ENCODE data around the gene SLC6A6. TPM values are rescaled to one million over a fixed set of nuclear protein-coding genes. Genes with fewer than 3 reads are reported as not detected.

Gene SLC6A6
- total RNA-seq, 1 experiment from 2014 or later: 211 TPM

DNA sequence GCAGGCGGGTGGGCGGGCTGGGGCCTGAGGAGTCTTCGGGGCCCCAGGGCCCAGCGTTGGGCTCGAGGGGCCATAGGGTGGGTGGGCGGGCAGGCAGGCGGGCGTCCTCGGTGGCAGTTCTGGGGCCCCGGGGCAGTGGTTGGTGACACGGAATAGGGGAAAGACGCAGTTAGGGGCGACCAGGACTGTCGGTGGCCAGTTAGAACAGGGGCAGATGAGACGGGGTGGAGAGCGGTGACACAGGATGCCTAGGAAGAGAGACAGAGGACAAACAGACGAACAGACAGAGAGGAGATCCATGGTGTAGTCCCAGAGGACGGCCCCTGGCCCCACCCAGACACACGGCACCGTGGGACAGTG lies 101.3 kb downstream of the SLC6A6 start:
- no peak overlapping the region for H3K27ac Mint-ChIP-seq
- CTCF ChIA-PET: interaction anchor here (0.6 to 2.6 kb wide), 3 partner anchors 45 to 300 kb away, joined by 3 to 14 read pairs (median 13); no protein-coding TSS in a partner anchor
- no peak for ATAC-seq

GRCh38 chr3:14505001-14505802 lies 102.8 kb downstream of the SLC6A6 start:
- TF ChIP-seq FOXK1 (CRISPR knock-in tag; IDR thresholded peaks at IDR 0.05) (no peak), ESRRA (CRISPR knock-in tag; IDR thresholded peaks at IDR 0.05; ENCODE audit: borderline replicate concordance) (no peak)

More for the DNA sequence above, 101.3 kb downstream of the SLC6A6 start:
- H3K9me3 Mint-ChIP-seq: peaks cover 21% of the 10 kb centered on the region
- no peaks in the 10 kb centered on the region for H3K4me1 Mint-ChIP-seq
- TF ChIP-seq TEAD4 (CRISPR knock-in tag; IDR thresholded peaks at IDR 0.05) (no peak), E2F4 (CRISPR knock-in tag; IDR thresholded peaks at IDR 0.05; ENCODE audit: borderline replicate concordance, low read depth) (no peak), USF1 (CRISPR knock-in tag; IDR thresholded peaks at IDR 0.05) (no peak), NR1H2 (CRISPR knock-in tag; IDR thresholded peaks at IDR 0.05) (no peak), SMAD3 (CRISPR knock-in tag; IDR thresholded peaks at IDR 0.05; ENCODE audit: borderline replicate concordance) (no peak), AR (CRISPR knock-in tag; IDR thresholded peaks at IDR 0.05) (no peak), TCF7 (CRISPR knock-in tag; IDR thresholded peaks at IDR 0.05; ENCODE audit: low read depth) (no peak), GABPB1 (CRISPR knock-in tag; IDR thresholded peaks at IDR 0.05) (no peak)
- TF ChIP-seq, protein P1, sequence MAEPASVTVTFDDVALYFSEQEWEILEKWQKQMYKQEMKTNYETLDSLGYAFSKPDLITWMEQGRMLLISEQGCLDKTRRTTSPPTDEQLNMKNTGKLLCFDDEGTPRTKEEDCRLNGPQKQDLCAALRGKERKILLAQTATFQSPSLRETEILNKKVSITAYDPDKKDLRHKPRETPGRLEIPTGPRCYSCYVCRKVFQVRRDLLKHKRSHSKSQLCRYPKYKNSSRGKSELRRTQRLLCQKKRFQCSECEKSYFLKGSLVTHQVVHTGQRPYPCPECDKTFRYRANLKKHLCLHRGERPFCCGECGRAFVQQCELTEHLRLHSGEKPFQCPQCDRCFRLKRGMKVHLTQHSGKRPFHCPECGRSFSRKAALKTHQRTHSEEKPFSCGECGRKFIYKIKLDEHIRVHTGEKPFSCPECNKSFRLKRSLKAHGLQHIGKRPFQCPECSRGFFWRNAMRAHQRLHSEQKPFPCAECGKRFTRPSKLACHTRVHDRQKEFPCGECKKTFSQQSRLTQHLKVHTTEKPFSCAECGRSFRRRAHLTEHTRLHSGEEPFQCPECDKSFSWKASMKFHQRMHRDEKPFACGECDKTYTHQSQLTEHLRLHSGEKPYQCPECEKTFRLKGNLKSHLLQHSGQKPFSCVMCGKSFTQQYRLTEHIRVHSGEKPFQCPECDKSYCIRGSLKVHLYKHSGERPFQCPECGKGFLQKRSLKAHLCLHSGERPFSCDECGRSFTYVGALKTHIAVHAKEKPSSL (CRISPR knock-in tag; conservative IDR thresholded peaks at IDR 0.05): no peak
- TF ChIP-seq, protein P2, sequence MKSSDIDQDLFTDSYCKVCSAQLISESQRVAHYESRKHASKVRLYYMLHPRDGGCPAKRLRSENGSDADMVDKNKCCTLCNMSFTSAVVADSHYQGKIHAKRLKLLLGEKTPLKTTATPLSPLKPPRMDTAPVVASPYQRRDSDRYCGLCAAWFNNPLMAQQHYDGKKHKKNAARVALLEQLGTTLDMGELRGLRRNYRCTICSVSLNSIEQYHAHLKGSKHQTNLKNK (CRISPR knock-in tag; IDR thresholded peaks at IDR 0.05): no peak
- peaks cover 3% of the 10 kb centered on the region; the same call in 1 of the 2 replicates for H3K27me3 Mint-ChIP-seq (ENCODE audit: low read depth)
- peaks cover 15% of the 10 kb centered on the region for H3K36me3 Mint-ChIP-seq
- H3K4me3 Mint-ChIP-seq: no peak overlapping the region
- POLR2A ChIA-PET: no interaction called here
- DNase-seq (ENCODE audit: low spot score): no peak

More at GRCh38 chr3:14505001-14505802, 102.8 kb downstream of the SLC6A6 start:
- peaks cover 3% of the 10 kb centered on the region; the same call in 1 of the 2 replicates for H3K27me3 Mint-ChIP-seq (ENCODE audit: low read depth)
- peaks cover 4% of the 10 kb centered on the region; the same call in 1 of the 2 replicates for H3K4me1 Mint-ChIP-seq
- ATAC-seq: no peak
- ChIA-PET POLR2A (no interaction called here), CTCF (interaction anchor here (1.0 to 2.6 kb wide), 3 partner anchors 10 to 302 kb away, joined by 3 to 14 read pairs (median 13); no protein-coding TSS in a partner anchor)
- H3K4me3 Mint-ChIP-seq: no peak overlapping the region
- DNase-seq (ENCODE audit: low spot score): no peak
- peaks cover 21% of the 10 kb centered on the region for H3K9me3 Mint-ChIP-seq
- no peak overlapping the region; the same call in 1 of the 2 replicates for H3K27ac Mint-ChIP-seq
- H3K36me3 Mint-ChIP-seq: peaks cover 15% of the 10 kb centered on the region
